Neuronal stem cell (in vitro differentiated cells): ENCODE measurements around the gene AMPD3.

ENCODE experiments used
- DNase-seq: peaks from one replicate; pipeline ENCODE4 v3.0.0-alpha.2; 2013; ENCODE audit warnings: low spot score
- H2AFZ ChIP-seq: one replicate; pipeline ENCODE4 v1.6.1; 2013; ENCODE audit warnings: mild to moderate bottlenecking, low read length, inconsistent platforms
- H2AK5ac ChIP-seq: 2 replicates; pipeline ENCODE4 v1.6.1; 2013; ENCODE audit warnings: low read depth, mild to moderate bottlenecking, inconsistent platforms, low read length, moderate library complexity, mixed read lengths
- H2BK120ac ChIP-seq: 2 replicates; pipeline ENCODE4 v1.6.1; 2013; ENCODE audit warnings: low read depth, mild to moderate bottlenecking, inconsistent platforms, low read length, moderate library complexity, mixed read lengths
- H2BK12ac ChIP-seq: one replicate; pipeline ENCODE4 v1.6.1; 2013; ENCODE audit warnings: low read length, inconsistent platforms
- H2BK15ac ChIP-seq: 2 replicates; pipeline ENCODE4 v1.6.1; 2013; ENCODE audit warnings: mild to moderate bottlenecking, low read length, inconsistent platforms, mixed read lengths
- H2BK5ac ChIP-seq: one replicate; pipeline ENCODE4 v1.6.1; 2013; ENCODE audit warnings: inconsistent platforms, mild to moderate bottlenecking, low read length, moderate library complexity
- H3K14ac ChIP-seq: one replicate; pipeline ENCODE4 v1.6.1; 2013; ENCODE audit warnings: low read length, inconsistent platforms
- H3K18ac ChIP-seq: 2 replicates; pipeline ENCODE4 v1.6.1; 2013; ENCODE audit warnings: low read length, inconsistent platforms
- H3K23ac ChIP-seq: 2 replicates; pipeline ENCODE4 v1.6.1; 2013; ENCODE audit warnings: low read depth, mild to moderate bottlenecking, mixed read lengths, low read length, inconsistent platforms; ENCODE audit not compliant: poor library complexity
- H3K27ac ChIP-seq: replicated peaks from 3 replicates; pipeline ENCODE4 v1.5.1; 2013; ENCODE audit warnings: low read length, inconsistent platforms
- H3K27me3 ChIP-seq, 3 experiments: 2 replicates each; pipeline ENCODE4 v1.6.1; 2013; ENCODE audit warnings: low read length in 3 of 3, mild to moderate bottlenecking in 2 of 3, inconsistent platforms in 1 of 3, low read depth in 1 of 3, mixed read lengths in 1 of 3, moderate library complexity in 1 of 3; ENCODE audit not compliant: control insufficient read depth in 3 of 3, insufficient read depth in 3 of 3
- H3K36me3 ChIP-seq, 2 donors: replicated peaks in 1 of 2; 2 replicates each; pipeline ENCODE4 v1.6.1; 2013; ENCODE audit warnings: low read length in 2 of 2; ENCODE audit not compliant: control insufficient read depth in 2 of 2, insufficient read depth in 2 of 2
- H3K4ac ChIP-seq: 2 replicates; pipeline ENCODE4 v1.6.1; 2013; ENCODE audit warnings: inconsistent platforms, mild to moderate bottlenecking, low read length, moderate library complexity
- H3K4me1 ChIP-seq, 2 donors: 1 replicate in 1 of 2; 2 replicates in 1 of 2; pipeline ENCODE4 v1.6.1; 2013; ENCODE audit warnings: low read length in 2 of 2, low read depth in 1 of 2; ENCODE audit not compliant: control insufficient read depth in 2 of 2, insufficient read depth in 1 of 2
- H3K4me2 ChIP-seq: one replicate; pipeline ENCODE4 v1.6.1; 2013; ENCODE audit warnings: mild to moderate bottlenecking, low read length, inconsistent platforms; ENCODE audit not compliant: insufficient read depth, poor library complexity, severe bottlenecking
- H3K4me3 ChIP-seq, 2 donors: 2 replicates each; pipeline ENCODE4 v1.5.1; 2013; ENCODE audit warnings: low read length in 2 of 2, mild to moderate bottlenecking in 2 of 2, inconsistent platforms in 1 of 2, moderate library complexity in 1 of 2
- H3K79me1 ChIP-seq: one replicate; pipeline ENCODE4 v1.6.1; 2013; ENCODE audit warnings: low read depth, mild to moderate bottlenecking, inconsistent platforms, low read length, moderate library complexity
- H3K9ac ChIP-seq: one replicate; pipeline ENCODE4 v1.6.1; 2013; ENCODE audit warnings: mild to moderate bottlenecking, low read depth, low read length, inconsistent platforms; ENCODE audit not compliant: poor library complexity
- H3K9me3 ChIP-seq, 2 donors: replicated peaks in 1 of 2; 2 replicates each; pipeline versions ENCODE3 to v1.6.1; 2013; ENCODE audit warnings: low read length in 2 of 2, mild to moderate bottlenecking in 2 of 2, inconsistent platforms in 1 of 2, low read depth in 1 of 2, mixed read lengths in 1 of 2, moderate library complexity in 1 of 2; ENCODE audit not compliant: control insufficient read depth in 2 of 2, insufficient read depth in 1 of 2
- H4K8ac ChIP-seq: one replicate; pipeline ENCODE4 v1.6.1; 2013; ENCODE audit warnings: low read depth, mild to moderate bottlenecking, inconsistent platforms, low read length, moderate library complexity
- H4K91ac ChIP-seq: one replicate; pipeline ENCODE4 v1.6.1; 2013; ENCODE audit warnings: low read length, low read depth, mild to moderate bottlenecking, inconsistent platforms; ENCODE audit not compliant: poor library complexity
- WGBS, 2 donors: extraction: QIAGEN DNeasy Blood & Tissue Kit; methylation state at CpG; one replicate each; pipeline ENCODE4 v1.1.7; 2013; ENCODE audit warnings: missing lambda C conversion rate in 2 of 2, mixed read lengths in 1 of 2; ENCODE audit not compliant: insufficient read length in 2 of 2, insufficient replicate concordance in 1 of 2; ENCODE audit errors: extremely low coverage in 2 of 2; 5-methylcytosine and 5-hydroxymethylcytosine counted together

Gene AMPD3

DNA sequence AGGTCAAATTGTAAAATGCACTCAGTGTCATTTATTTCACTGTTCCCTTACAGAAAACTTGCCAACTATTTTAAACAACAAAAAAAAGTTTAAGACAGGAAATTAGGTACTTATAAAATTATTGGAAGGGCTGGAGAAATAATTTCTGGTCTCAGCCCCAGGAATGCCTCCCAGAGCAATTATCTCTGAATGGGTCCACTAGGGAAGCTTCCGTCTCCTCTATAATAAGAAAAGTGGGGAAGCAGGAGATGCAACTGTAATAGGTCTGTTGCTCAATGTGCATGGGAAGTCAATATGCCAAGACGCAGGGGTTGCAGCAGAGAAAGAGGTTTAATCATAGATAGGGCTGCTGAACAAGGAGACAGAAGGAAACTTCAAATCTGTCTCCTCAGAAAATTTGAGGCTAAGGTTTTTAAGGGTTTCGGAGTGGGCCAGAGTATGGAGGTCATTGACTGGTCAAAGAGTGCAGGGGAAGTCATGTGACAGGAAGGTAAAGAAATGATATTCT lies 96.8 kb downstream of the AMPD3 start:
- H2BK5ac ChIP-seq = no peak overlapping the region
- H3K36me3 ChIP-seq = no peaks in the 10 kb centered on the region
- no peak overlapping the region for H3K27ac ChIP-seq
- no peak overlapping the region for H2BK12ac ChIP-seq
- DNase-seq = no peak
- H3K4me3 ChIP-seq = no peak overlapping the region
- H3K27me3 ChIP-seq = peaks cover 0 to 14% (median 0%) of the 10 kb centered on the region in 3 experiments
- no peak overlapping the region for H4K91ac ChIP-seq
- no peak overlapping the region for H2AK5ac ChIP-seq
- H3K18ac ChIP-seq = no peak overlapping the region
- H2BK15ac ChIP-seq = no peak overlapping the region
- no peak overlapping the region for H3K4me2 ChIP-seq
- no peak overlapping the region for H2AFZ ChIP-seq
- no peaks in the 10 kb centered on the region for H3K4me1 ChIP-seq
- H2BK120ac ChIP-seq = no peak overlapping the region
- H3K23ac ChIP-seq = no peak overlapping the region
- no CpG with 5 or more reads among the region's 3 CpGs for WGBS, 2 donors
- H3K9ac ChIP-seq = no peak overlapping the region
- H4K8ac ChIP-seq = no peak overlapping the region
- H3K14ac ChIP-seq = no peak overlapping the region
- H3K4ac ChIP-seq = no peak overlapping the region
- no peaks in the 10 kb centered on the region for H3K79me1 ChIP-seq
- no peaks in the 10 kb centered on the region for H3K9me3 ChIP-seq

- Histone ChIP-seq H3K9ac (no peak overlapping the region), H3K14ac (no peak overlapping the region), H2AFZ (no peak overlapping the region), H3K4me3 (no peak overlapping the region), H3K36me3 (no peaks in the 10 kb centered on the region), H3K9me3 (no peaks in the 10 kb centered on the region), H4K91ac (no peak overlapping the region), H2AK5ac (no peak overlapping the region), H3K4me1 (no peaks in the 10 kb centered on the region), H3K27me3 (peaks cover 0 to 42% (median 0%) of the 10 kb centered on the region in 3 experiments), H3K18ac (no peak overlapping the region), H2BK120ac (no peak overlapping the region), H3K27ac (no peak overlapping the region), H3K4me2 (no peak overlapping the region), H4K8ac (no peak overlapping the region), H2BK15ac (no peak overlapping the region), H3K4ac (no peak overlapping the region), H3K23ac (no peak overlapping the region), H3K79me1 (no peaks in the 10 kb centered on the region), H2BK5ac (no peak overlapping the region), H2BK12ac (no peak overlapping the region)
- DNase-seq = no peak
- WGBS, 2 donors = no CpG with 5 or more reads among the region's 1 CpG
These were observed 101.5 kb downstream of the AMPD3 start for GRCh38 chr11:10556590-10556989.
